ENCODE results near the gene PARD3B. TPM values are rescaled to one million over a fixed set of nuclear protein-coding genes. Genes with fewer than 3 reads are reported as not detected.

The PARD3B gene
- total RNA-seq, 1 experiment from 2014 or later = 3.6 TPM

- H3K9me3 ChIP-seq (ENCODE audit: control insufficient read depth, insufficient read depth, low read depth, low read length) = no peaks in the 10 kb centered on the region
- CTCF ChIA-PET = no interaction called here
- TF ChIP-seq POLR2AphosphoS5 (IDR thresholded peaks at IDR 0.05; ENCODE audit: low read depth, low read length) = no peak
- no peak for TF ChIP-seq REST (IDR thresholded peaks at IDR 0.05; ENCODE audit: insufficient read depth in 1 of 2, low read depth in 2 of 2, low read length in 1 of 2)
- no peak for TF ChIP-seq SIN3A (IDR thresholded peaks at IDR 0.05; ENCODE audit: borderline replicate concordance, insufficient read depth, low read depth, low read length)
- TF ChIP-seq TCF7L2 (IDR thresholded peaks at IDR 0.05; ENCODE audit: low read depth, low read length) = no peak
- TF ChIP-seq CTCF (IDR thresholded peaks at IDR 0.05) = no peak
- no peak for ATAC-seq
- in situ Hi-C loops (cut with HindIII; ENCODE audit: low pct_unique_long_range_greater_than_20kb, low sequenced_read_pairs) (no loop called here), intact Hi-C loops (cut with micrococcal nuclease; ENCODE audit: unreplicated experiment) (no loop called here)
- DNase-seq (ENCODE audit: low read depth, low spot score) = no peak
- no peak overlapping the region for H3K4me3 ChIP-seq (ENCODE audit: low read depth in 2 of 2, low read length in 2 of 2)
- no peak overlapping the region for H3K27ac ChIP-seq (ENCODE audit: low read length)
- POLR2A ChIA-PET = interaction anchor here (0.7 kb wide), 1 partner anchor 214 kb away, joined by 3 read pairs; no protein-coding TSS in a partner anchor
- H3K4me1 ChIP-seq (ENCODE audit: control insufficient read depth, insufficient read depth, low read length) = no peaks in the 10 kb centered on the region
- no TSS peak for BruUV-seq (replicated peaks)
- H3K27me3 ChIP-seq (ENCODE audit: control insufficient read depth, insufficient read depth, low read length) = no peaks in the 10 kb centered on the region
- H3K36me3 ChIP-seq (ENCODE audit: control insufficient read depth, insufficient read depth, low read length) = no peaks in the 10 kb centered on the region
Observed at GRCh38 chr2:205545971-205546816, 1000.9 kb downstream of the PARD3B start.

- POLR2A ChIA-PET = no interaction called here
Observed at GRCh38 chr2:205555566-205556230, 1010.4 kb downstream of the PARD3B start.

More at GRCh38 chr2:205555566-205556230, 1010.4 kb downstream of the PARD3B start:
- DNase-seq (ENCODE audit: low read depth, low spot score) (no peak), ATAC-seq (no peak)
- no peaks in the 10 kb centered on the region for H3K9me3 ChIP-seq (ENCODE audit: control insufficient read depth, insufficient read depth, low read depth, low read length)
- no peaks in the 10 kb centered on the region for H3K36me3 ChIP-seq (ENCODE audit: control insufficient read depth, insufficient read depth, low read length)
- H3K4me3 ChIP-seq (ENCODE audit: low read depth in 2 of 2, low read length in 2 of 2) = no peak overlapping the region
- in situ Hi-C loops (cut with HindIII; ENCODE audit: low pct_unique_long_range_greater_than_20kb, low sequenced_read_pairs) (no loop called here), intact Hi-C loops (cut with micrococcal nuclease; ENCODE audit: unreplicated experiment) (no loop called here)
- no peaks in the 10 kb centered on the region for H3K4me1 ChIP-seq (ENCODE audit: control insufficient read depth, insufficient read depth, low read length)
- TF ChIP-seq REST (IDR thresholded peaks at IDR 0.05; ENCODE audit: insufficient read depth in 1 of 2, low read depth in 2 of 2, low read length in 1 of 2) = no peak
- TF ChIP-seq POLR2AphosphoS5 (IDR thresholded peaks at IDR 0.05; ENCODE audit: low read depth, low read length) = no peak
- no peak for TF ChIP-seq SIN3A (IDR thresholded peaks at IDR 0.05; ENCODE audit: borderline replicate concordance, insufficient read depth, low read depth, low read length)
- TF ChIP-seq CTCF (IDR thresholded peaks at IDR 0.05) = no peak
- TF ChIP-seq TCF7L2 (IDR thresholded peaks at IDR 0.05; ENCODE audit: low read depth, low read length) = no peak
- no peaks in the 10 kb centered on the region for H3K27me3 ChIP-seq (ENCODE audit: control insufficient read depth, insufficient read depth, low read length)
- H3K27ac ChIP-seq (ENCODE audit: low read length) = no peak overlapping the region
- no TSS peak for BruUV-seq (replicated peaks)
- CTCF ChIA-PET = no interaction called here

Data from Panc1 (cell line).